Astrocyte (in vitro differentiated cells and primary cell): ENCODE results near the gene NPAS3.

ENCODE experiments used
- EZH2 ChIP-seq: IDR thresholded peaks from 2 replicates; pipeline ENCODE4 v1.6.1; 2012; ENCODE audit warnings: mild to moderate bottlenecking, low read length, inconsistent platforms; ENCODE audit not compliant: insufficient read depth
- TF ChIP-seq, protein P1 (sequence below): IDR thresholded peaks from 2 replicates; pipeline ENCODE4 v1.5.1; 2011; ENCODE audit warnings: low read depth, mild to moderate bottlenecking, inconsistent platforms, low read length, moderate library complexity; ENCODE audit not compliant: insufficient read depth

DNA sequence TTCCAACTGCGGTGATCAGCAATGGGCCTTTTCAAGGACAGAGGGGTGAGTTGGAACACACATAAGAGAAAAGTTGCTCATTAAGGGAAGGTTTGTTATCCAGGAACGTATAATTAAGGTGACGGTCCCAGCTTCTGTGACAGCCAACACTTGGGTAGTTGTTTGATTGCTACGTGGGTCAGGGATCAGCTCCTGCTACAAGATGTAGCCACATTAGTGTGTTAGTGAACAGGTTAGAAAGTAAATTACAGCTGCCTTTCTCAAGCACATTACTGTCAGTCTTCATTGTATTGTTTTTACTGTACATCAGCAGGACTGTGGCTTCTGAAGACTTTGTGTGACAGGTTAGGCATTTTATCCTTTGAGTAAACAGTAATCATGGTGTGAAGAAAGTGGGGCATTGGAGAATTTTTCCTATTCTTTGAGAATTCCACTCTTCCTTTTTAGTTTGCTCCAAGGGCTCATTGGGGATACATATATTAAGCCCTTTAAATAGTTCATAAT is 781.7 kb downstream of the NPAS3 start:
- TF ChIP-seq, protein P1, sequence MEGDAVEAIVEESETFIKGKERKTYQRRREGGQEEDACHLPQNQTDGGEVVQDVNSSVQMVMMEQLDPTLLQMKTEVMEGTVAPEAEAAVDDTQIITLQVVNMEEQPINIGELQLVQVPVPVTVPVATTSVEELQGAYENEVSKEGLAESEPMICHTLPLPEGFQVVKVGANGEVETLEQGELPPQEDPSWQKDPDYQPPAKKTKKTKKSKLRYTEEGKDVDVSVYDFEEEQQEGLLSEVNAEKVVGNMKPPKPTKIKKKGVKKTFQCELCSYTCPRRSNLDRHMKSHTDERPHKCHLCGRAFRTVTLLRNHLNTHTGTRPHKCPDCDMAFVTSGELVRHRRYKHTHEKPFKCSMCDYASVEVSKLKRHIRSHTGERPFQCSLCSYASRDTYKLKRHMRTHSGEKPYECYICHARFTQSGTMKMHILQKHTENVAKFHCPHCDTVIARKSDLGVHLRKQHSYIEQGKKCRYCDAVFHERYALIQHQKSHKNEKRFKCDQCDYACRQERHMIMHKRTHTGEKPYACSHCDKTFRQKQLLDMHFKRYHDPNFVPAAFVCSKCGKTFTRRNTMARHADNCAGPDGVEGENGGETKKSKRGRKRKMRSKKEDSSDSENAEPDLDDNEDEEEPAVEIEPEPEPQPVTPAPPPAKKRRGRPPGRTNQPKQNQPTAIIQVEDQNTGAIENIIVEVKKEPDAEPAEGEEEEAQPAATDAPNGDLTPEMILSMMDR = no peak
- TF ChIP-seq EZH2 = no peak
